ENCODE measurements around the gene SRSF2. TPM values are rescaled to one million over a fixed set of nuclear protein-coding genes. Genes with fewer than 3 reads are reported as not detected.
"Not testable (repeated sequence)": the region's sequence is repeated elsewhere in the genome, so short reads cannot be mapped to it uniquely, and the experiment has no call there.

SRSF2 gene
- polyA plus RNA-seq, 2 of the 4 experiments (the other 2 are of a cell fraction), result 338 to 412 TPM

GRCh38 chr17:76723812-76724211 lies 13.3 kb downstream of the SRSF2 start:
- Histone ChIP-seq H3K4me1 (peaks cover 17% of the 10 kb centered on the region), H3K9me3 (no peaks in the 10 kb centered on the region), H3K27ac (no peak overlapping the region), H3K4me2 (no peak overlapping the region), H3K4me3 (no peak overlapping the region)
- 95% methylated on average over 9 of the region's 9 CpGs for WGBS (ENCODE audit: missing lambda C conversion rate)
- DNase-seq (ENCODE audit: low read depth in 1 of 2, low spot score in 1 of 2) (no peak), FAIRE-seq (no peak), ATAC-seq (no peak)
- POLR2A ChIA-PET, result no interaction called here
- TF ChIP-seq CHD4 (IDR thresholded peaks at IDR 0.05; ENCODE audit: borderline replicate concordance) (no peak), BHLHE40 (IDR thresholded peaks at IDR 0.05; ENCODE audit: low read depth, low read length) (no peak), HOXB5 (CRISPR knock-in tag; IDR thresholded peaks at IDR 0.05) (no peak), USF2 (IDR thresholded peaks at IDR 0.05) (no peak), RARB (CRISPR knock-in tag; IDR thresholded peaks at IDR 0.05) (no peak), RAD21 (conservative IDR thresholded peaks at IDR 0.05 in 1 of 2, IDR thresholded peaks at IDR 0.05 in 1 of 2) (no peak), KDM1A (IDR thresholded peaks at IDR 0.05; ENCODE audit: low read depth) (no peak), NR3C1 (IDR thresholded peaks at IDR 0.05) (no peak), FOSB (CRISPR knock-in tag; IDR thresholded peaks at IDR 0.05) (no peak)
- CTCF ChIA-PET, result interaction anchor here (1.3 to 26.0 kb wide), 5 partner anchors 10 to 203 kb away, joined by 5 to 456 read pairs (median 161); partner anchors contain the start of genes MFSD11 and MXRA7

- 96% methylated on average over 8 of the region's 8 CpGs for WGBS (ENCODE audit: missing lambda C conversion rate)
- DNase-seq (ENCODE audit: low read depth in 1 of 2, low spot score in 1 of 2); ATAC-seq; FAIRE-seq; POLR2A ChIA-PET; H3K4me2 ChIP-seq; H3K27ac ChIP-seq; H3K9me3 ChIP-seq; H3K4me3 ChIP-seq: not testable (repeated sequence)
- CTCF ChIA-PET, result interaction anchor here (1.2 to 26.0 kb wide), 7 partner anchors 9 to 333 kb away, joined by 3 to 456 read pairs (median 9); partner anchors contain the start of genes MFSD11 and MXRA7
- peaks cover 15% of the 10 kb centered on the region for H3K4me1 ChIP-seq
Observed at GRCh38 chr17:76722977-76723376, 14.2 kb downstream of the SRSF2 start.

- Histone ChIP-seq H3K4me2 (no peak overlapping the region), H3K27ac (no peak overlapping the region), H3K9me3 (no peaks in the 10 kb centered on the region), H3K4me3 (no peak overlapping the region), H3K4me1 (peaks cover 8% of the 10 kb centered on the region; the same call in 2 of the 3 replicates)
- ATAC-seq (no peak), DNase-seq (ENCODE audit: low read depth in 1 of 2, low spot score in 1 of 2) (no peak), FAIRE-seq (no peak)
- CTCF ChIA-PET, result interaction anchor here (1.2 to 26.0 kb wide), 7 partner anchors 9 to 334 kb away, joined by 3 to 456 read pairs (median 9); partner anchors contain the start of genes MFSD11 and MXRA7
- WGBS (ENCODE audit: missing lambda C conversion rate), result 90% methylated on average over 8 of the region's 8 CpGs
- TF ChIP-seq FOSB (CRISPR knock-in tag; IDR thresholded peaks at IDR 0.05) (no peak), RARB (CRISPR knock-in tag; IDR thresholded peaks at IDR 0.05) (no peak), PBX3 (IDR thresholded peaks at IDR 0.05) (no peak), HMGXB4 (CRISPR knock-in tag; IDR thresholded peaks at IDR 0.05; ENCODE audit: borderline replicate concordance) (no peak), EHMT2 (IDR thresholded peaks at IDR 0.05; ENCODE audit: low read depth) (no peak)
- POLR2A ChIA-PET, result interaction anchor here (0.6 kb wide), 1 partner anchor 1114 kb away, joined by 3 read pairs; no protein-coding TSS in a partner anchor
Observed at GRCh38 chr17:76722279-76722678, 14.9 kb downstream of the SRSF2 start.

- no peak for ATAC-seq
- CTCF ChIA-PET, result interaction anchor here (0.6 to 26.0 kb wide), 6 partner anchors 8 to 255 kb away, joined by 4 to 456 read pairs (median 85); partner anchors contain the start of gene MXRA7
- TF ChIP-seq RARB (CRISPR knock-in tag; IDR thresholded peaks at IDR 0.05) (no peak), NR3C1 (IDR thresholded peaks at IDR 0.05) (no peak), CHD2 (IDR thresholded peaks at IDR 0.05; ENCODE audit: low read length, partially characterized antibody) (no peak), FOSL2 (IDR thresholded peaks at IDR 0.05) (no peak), FOSL2 (CRISPR knock-in tag; IDR thresholded peaks at IDR 0.05) (no peak), MAFK (IDR thresholded peaks at IDR 0.05; ENCODE audit: partially characterized antibody) (no peak), REST (IDR thresholded peaks at IDR 0.05) (no peak), BHLHE40 (IDR thresholded peaks at IDR 0.05; ENCODE audit: low read depth, low read length) (no peak), USF2 (IDR thresholded peaks at IDR 0.05) (no peak), EHMT2 (IDR thresholded peaks at IDR 0.05; ENCODE audit: low read depth) (no peak), EP300 (IDR thresholded peaks at IDR 0.05) (no peak), HOXA7 (CRISPR knock-in tag; IDR thresholded peaks at IDR 0.05) (no peak), CEBPB (IDR thresholded peaks at IDR 0.05) (no peak), RCOR1 (IDR thresholded peaks at IDR 0.05; ENCODE audit: low read depth, low read length) (no peak)
Observed at GRCh38 chr17:76721463-76721862, 15.7 kb downstream of the SRSF2 start.

More at GRCh38 chr17:76721463-76721862, 15.7 kb downstream of the SRSF2 start:
- Histone ChIP-seq H3K27ac (no peak overlapping the region), H3K4me2 (no peak overlapping the region), H3K4me1 (peaks cover 8% of the 10 kb centered on the region; the same call in 2 of the 3 replicates), H3K4me3 (no peak overlapping the region), H3K9me3 (no peaks in the 10 kb centered on the region)
- DNase-seq (ENCODE audit: low read depth in 1 of 2, low spot score in 1 of 2) (no peak), FAIRE-seq (no peak)
- POLR2A ChIA-PET, result no interaction called here
- WGBS (ENCODE audit: missing lambda C conversion rate), result 88% methylated on average over 10 of the region's 10 CpGs
